ENCODE data around the gene HPX.

DNA sequence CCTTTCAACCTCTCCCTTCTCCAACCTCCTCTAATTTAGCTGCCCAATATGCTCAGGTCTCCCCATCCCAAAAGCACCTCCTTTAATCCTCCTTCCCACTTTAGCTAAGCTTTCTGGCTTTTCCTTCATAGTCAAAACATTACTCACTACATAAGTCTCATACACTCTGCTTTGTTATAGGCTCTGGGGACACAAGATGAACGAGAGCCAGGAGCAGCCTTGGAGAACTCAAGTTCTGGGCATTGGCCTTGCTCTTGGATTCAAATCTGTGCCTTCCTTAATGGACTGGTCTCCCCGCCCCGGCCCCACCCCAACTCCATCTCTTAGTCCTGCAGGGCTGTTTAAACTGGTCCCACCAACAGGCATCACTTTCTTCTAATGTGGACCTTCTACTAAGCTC, 11.4 kb upstream of the HPX start:
- TF ChIP-seq, protein P1, sequence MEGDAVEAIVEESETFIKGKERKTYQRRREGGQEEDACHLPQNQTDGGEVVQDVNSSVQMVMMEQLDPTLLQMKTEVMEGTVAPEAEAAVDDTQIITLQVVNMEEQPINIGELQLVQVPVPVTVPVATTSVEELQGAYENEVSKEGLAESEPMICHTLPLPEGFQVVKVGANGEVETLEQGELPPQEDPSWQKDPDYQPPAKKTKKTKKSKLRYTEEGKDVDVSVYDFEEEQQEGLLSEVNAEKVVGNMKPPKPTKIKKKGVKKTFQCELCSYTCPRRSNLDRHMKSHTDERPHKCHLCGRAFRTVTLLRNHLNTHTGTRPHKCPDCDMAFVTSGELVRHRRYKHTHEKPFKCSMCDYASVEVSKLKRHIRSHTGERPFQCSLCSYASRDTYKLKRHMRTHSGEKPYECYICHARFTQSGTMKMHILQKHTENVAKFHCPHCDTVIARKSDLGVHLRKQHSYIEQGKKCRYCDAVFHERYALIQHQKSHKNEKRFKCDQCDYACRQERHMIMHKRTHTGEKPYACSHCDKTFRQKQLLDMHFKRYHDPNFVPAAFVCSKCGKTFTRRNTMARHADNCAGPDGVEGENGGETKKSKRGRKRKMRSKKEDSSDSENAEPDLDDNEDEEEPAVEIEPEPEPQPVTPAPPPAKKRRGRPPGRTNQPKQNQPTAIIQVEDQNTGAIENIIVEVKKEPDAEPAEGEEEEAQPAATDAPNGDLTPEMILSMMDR (IDR thresholded peaks at IDR 0.05), result no peak
- TF ChIP-seq EP300 (IDR thresholded peaks at IDR 0.05) (no peak), POLR2A (IDR thresholded peaks at IDR 0.05) (no peak)
